Fibroblast of peridontal ligament (primary cell): ENCODE measurements around the gene AKAP4.

Experiments
- DNase-seq: peaks from one replicate; pipeline ENCODE4 v3.0.0-alpha.2; 2010; ENCODE audit errors: extremely low read depth

The AKAP4 gene, protein sequence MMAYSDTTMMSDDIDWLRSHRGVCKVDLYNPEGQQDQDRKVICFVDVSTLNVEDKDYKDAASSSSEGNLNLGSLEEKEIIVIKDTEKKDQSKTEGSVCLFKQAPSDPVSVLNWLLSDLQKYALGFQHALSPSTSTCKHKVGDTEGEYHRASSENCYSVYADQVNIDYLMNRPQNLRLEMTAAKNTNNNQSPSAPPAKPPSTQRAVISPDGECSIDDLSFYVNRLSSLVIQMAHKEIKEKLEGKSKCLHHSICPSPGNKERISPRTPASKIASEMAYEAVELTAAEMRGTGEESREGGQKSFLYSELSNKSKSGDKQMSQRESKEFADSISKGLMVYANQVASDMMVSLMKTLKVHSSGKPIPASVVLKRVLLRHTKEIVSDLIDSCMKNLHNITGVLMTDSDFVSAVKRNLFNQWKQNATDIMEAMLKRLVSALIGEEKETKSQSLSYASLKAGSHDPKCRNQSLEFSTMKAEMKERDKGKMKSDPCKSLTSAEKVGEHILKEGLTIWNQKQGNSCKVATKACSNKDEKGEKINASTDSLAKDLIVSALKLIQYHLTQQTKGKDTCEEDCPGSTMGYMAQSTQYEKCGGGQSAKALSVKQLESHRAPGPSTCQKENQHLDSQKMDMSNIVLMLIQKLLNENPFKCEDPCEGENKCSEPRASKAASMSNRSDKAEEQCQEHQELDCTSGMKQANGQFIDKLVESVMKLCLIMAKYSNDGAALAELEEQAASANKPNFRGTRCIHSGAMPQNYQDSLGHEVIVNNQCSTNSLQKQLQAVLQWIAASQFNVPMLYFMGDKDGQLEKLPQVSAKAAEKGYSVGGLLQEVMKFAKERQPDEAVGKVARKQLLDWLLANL

DNA sequence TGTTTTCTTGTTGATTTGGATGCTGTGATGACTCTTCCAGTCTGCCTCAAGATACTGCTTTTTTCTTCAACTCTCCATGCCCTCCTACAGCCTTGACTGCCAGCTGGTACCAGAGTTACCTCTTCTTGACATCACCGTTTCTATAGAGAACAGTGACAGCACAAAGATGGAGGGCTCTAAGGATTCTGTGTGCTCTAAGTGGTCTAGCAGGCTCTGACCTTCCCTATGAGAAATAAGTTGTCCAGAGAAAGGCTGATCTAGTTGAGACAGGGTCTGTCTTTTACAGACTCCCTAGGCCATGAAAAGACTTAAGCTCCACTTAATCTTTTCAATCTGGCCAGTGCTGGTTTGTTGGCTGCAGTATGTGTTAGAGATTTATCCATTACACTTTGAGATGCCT is at the start of gene AKAP4:
AKAP4 (minus strand) TSS at position 101 of the 400 bp plus-strand sequence. CDS start 118 bp downstream, outside the sequence.
- DNase-seq, result no peak

DNA sequence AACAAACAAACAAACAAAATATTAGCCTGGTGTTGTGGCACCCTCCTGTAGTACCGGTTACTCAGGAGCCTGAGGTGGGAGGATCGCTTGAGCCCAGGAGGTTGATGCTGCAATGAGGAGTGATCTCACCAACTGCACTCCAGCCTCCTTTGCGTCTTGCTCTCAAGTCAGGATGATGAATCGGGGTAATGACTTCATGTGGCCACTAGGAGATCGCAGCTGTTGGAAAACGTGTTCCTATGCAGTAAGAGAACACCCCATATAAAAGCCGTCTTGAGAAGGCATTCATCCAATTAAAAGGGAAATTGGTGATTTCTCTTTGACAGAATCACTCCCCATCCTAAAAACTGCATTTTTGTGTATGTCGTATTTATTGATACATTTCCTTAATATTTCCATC is 10.7 kb upstream of the AKAP4 start:
- no peak for DNase-seq

GRCh38 chrX:50206753-50207152 is 5.9 kb upstream of the AKAP4 start:
- DNase-seq, result no peak

GRCh38 chrX:50204364-50204899 is 3.6 kb upstream of the AKAP4 start, which contains the start of gene CCNB3:
TSS of gene CCNB3 (plus strand) at chrX:50204765. CDS start at chrX:50285164, 80,399 bp downstream.
- peak; percentile 66 for DNase-seq

DNA sequence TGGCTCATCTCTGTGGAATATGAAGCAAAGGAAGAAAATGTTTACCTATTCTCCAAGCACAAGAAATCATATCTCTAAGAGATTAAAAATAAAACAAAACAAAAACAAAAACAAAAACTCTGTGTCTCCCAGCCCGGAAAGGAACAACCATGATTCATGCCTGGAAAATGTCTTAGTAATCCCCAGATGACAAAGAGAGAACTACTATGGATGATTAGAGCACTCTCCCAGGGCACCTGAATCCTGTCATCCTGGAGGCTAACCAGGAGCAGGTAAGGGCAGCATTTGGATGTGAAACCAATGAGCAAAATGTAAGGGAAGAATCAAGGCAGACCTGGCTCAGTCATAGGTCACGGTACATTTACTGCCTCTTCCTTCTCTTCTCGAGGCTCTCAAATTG is 1.7 kb upstream of the AKAP4 start:
- no peak for DNase-seq

DNA sequence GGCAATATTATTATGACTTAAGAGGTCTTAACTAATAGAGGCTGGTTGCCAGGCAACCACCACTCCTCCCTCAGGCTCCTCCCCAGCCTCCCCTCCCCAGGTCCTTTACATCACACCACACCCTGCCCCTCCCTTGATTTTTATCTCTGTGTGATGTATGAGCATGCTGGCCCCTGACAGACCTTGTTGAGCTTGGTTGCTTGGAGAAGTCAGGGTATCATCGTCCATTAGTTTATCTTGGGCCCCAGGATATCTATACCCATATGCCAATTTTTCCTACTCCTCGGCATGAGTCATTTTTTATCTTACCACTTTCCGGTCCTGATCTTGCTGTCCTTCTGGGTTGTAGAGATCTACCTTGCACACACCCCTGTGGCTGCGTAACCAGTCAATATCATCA is 2.5 kb downstream of the AKAP4 start:
- no peak for DNase-seq

DNA sequence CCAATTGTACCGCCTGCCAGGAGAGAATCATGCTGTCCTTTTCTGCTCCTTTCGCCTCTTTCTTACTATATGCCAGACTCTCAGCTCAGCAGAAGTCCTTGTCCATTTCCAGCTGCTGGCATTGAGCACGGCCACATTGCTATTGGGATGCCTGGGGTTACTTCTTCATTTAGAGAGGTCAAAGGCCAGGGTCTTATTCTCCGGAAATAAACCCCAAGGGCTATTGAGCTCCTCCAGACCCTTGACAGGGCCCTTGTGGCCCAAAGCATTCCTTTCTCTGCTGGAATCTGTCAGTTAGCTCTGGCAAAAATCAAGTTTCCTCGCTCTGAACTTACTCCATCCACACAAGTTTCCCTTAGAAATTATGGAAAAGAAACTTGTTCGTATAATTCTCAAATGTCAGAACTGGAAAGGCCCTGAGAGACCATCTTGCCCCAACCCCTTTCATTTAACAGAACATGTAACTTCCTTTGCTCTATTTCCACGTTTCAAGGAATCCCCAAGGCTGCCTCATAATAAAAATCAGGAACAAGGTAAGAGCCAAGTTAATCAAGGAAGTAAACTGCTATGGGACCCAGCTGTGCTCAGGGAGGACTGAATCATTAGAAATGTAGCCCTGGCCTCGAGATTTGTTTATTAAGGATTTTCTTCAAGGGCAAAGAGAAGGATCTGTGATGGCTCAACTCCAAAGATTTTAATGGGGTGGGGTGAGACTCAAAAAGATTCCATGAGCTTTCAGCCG is 11.8 kb downstream of the AKAP4 start:
- DNase-seq, result no peak

DNA sequence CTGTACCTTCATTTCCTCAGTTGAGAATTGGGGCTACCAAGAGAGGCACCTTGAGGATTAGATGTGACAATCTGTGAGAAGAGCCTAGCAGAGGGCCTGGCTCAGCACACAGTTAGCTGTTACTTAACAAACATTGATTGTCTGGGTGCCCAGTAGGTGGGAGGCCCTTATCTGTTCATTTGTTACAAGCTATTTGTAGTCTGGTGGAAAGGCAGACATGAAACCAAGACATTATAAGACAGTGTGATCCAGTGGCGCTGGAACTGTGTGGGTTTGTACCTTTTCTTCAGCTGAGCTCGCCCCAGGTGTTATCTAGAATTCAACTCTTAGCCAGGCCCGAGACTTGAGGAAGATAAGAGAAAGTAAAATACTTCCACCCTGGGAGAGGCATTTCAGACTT is 16.9 kb downstream of the AKAP4 start:
- no peak for DNase-seq

DNA sequence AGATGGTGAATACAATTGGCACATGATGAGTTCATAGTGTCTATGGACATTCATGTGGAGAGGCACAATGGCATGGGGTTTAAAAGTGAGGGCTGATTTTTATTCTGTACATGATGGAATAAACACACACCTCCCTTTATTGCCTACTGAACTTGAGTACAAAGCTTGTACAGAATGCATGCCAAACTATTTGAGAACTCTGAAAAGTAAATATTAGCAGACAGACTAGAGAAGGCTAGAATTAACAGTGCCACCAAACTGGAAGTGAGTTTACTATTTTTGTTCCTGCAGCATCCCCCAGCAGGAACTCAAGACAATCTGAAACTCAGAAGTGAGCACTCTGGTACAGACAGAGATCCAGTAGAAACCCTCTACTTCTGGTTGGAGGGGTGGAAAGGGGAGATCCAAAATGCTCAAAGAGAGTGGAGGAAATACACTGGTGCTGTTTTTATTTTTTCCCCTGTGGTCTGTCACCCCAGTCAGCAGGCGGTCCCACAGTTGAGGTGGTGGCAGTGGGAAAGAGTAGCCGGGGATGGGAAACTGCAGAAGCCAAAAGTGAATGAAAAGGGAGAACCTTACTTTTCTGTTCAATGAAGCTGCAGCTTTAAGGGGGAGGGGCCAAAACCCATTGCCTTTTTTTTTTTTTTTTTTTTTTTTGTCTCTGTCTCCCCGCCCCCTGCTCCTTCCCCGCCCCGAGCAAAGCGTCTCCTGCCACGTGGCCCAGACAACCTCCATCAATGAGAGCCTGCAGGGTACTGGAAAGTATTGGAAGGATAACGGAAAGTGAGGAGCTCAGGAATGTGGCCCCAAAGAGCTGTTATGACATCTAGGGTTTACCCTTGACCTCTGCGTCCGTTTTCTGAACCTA is 20.5 kb downstream of the AKAP4 start:
- DNase-seq, result no peak

DNA sequence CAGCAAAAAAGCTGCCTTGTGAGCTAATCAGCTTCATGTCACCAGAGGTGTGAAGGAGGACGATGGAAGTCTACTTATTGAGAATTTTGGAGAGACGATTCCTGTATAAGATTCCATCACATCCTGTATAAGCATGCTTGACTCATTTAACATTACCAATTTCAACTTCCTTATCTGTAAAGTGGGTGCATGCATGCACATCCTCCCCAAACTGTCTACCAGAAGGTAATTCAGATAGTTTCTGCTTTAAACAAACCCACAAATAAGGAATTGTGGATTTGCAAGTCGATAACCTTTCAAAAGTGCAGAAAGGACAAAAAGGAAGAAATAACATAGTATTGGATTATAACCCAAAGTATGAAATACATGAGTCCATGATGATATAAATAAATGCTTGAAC is 31.1 kb downstream of the AKAP4 start:
- DNase-seq, result no peak

DNA sequence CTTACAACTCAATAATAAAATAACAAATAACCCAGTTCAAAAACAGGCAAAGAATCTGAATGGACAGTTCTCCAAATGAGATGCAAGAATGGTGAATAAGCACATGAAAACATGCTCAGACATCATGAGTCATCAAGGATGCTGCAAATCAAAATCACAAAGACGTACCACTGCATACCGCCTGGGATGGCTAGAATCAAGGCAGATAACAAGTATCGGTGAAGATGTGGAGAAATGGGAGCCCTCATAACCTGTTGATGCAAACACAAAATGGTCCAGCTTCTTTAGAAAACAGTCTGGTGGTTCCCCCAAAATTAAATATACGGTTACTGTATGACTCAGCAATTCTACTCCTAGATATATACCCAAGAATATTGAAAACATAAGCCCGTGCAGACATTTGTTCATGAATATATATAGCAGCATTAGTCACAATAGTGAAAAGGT is 32.5 kb downstream of the AKAP4 start:
- DNase-seq, result no peak

DNA sequence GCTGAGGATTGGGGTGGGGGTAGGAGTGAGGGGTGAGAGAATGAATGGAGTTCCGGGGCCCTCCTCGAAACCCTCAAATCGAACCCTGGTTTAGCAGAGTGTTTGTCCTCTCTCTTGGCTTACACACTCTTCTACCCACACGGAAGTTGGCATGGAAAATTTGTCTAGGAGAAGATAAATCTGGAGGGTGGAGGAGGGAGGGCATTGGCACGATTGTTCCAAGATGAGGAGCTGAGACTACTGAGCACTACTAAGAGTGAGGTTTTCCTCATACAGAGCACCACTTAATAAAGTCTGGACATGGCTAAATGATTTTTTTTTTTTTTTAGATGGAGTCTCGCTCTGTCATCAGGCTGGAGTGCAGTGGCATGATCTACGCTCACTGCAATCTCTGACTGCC is 33.4 kb downstream of the AKAP4 start:
- no peak for DNase-seq

DNA sequence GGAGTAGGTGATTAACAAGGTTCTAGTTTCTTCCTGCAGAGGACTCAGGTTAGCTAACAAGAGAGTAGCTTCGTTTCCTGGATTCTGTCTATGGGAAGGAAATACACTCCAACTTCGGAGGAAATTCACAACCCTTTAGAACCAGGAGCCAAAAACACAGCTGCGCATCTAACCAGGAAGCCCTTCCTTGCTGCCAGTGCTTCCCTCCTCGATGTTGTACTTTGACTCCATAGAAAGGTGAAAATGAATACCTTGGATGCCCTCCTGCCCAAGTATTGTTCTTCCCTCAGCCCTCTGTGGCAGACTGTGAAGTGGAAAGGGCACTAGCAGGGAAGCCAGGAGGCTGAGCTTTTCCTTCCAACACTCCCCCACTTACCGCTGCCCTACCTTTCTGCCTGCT is 35.1 kb downstream of the AKAP4 start:
- DNase-seq, result no peak

- no peak for DNase-seq
Observed at GRCh38 chrX:50161127-50161526, 39.7 kb downstream of the AKAP4 start.

- DNase-seq, result no peak
Observed at GRCh38 chrX:50158593-50158992, 42.2 kb downstream of the AKAP4 start.

DNA sequence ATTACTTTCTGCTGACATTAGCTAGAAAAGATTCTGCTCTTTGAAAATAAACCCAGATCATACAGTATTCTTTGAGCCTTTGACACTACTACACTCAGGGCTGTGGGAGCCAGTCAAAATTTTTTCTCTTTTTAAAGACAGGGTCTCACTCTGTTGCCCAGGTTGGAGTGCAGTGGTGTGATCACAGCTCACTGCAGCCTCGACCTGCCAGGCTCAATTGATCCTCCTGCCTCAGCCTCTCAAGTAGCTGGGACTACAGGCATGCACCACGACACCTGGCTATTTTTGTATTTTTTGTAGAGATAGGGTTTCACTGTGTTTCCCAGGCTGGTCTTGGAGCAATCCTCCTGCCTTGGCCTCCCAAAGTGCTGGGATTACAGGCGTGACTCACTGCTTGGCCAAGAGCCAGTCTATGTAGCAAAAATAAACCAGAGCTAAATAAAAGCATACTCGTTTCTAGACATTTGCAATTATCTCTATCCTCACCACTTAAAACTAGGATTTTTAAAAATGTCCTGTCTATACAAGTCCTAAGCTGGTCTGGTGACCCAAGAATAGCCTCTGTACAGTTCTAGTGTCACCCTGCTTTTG is 43.2 kb downstream of the AKAP4 start:
- peak; percentile 0 for DNase-seq

GRCh38 chrX:50154429-50154828 is 46.4 kb downstream of the AKAP4 start:
- DNase-seq, result no peak

DNA sequence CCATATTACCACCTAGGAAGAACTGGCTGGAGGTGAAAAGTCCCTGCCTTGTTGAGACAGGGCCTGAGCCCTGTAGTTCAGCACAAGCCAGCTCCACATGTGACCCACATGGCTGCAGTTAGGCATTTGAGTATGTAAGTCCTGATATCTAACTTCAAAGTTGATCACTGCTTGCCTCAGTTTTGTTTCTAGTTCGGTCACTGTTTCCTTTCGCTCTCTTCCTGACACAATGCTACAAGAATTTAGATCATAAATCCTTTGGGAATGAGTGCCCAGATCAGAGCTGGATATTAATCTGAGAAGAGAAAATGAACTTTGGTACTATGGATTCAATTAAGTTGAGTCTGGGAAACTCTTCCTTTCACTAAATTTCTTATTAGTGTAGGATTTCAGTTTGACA is 48.4 kb downstream of the AKAP4 start:
- no peak for DNase-seq

GRCh38 chrX:50147972-50148371 is 52.8 kb downstream of the AKAP4 start:
- DNase-seq, result no peak
